ENCODE data around the gene PCF11. TPM values are rescaled to one million over a fixed set of nuclear protein-coding genes. Genes with fewer than 3 reads are reported as not detected.
A peak's percentile ranks its signal among the peaks of the same experiment; 100 is the strongest.
"Not testable (repeated sequence)": the region's sequence is repeated elsewhere in the genome, so short reads cannot be mapped to it uniquely, and the experiment has no call there.

PCF11 gene
- total RNA-seq, 2 experiments from 2014 or later = 50.3 to 54.1 TPM

DNA sequence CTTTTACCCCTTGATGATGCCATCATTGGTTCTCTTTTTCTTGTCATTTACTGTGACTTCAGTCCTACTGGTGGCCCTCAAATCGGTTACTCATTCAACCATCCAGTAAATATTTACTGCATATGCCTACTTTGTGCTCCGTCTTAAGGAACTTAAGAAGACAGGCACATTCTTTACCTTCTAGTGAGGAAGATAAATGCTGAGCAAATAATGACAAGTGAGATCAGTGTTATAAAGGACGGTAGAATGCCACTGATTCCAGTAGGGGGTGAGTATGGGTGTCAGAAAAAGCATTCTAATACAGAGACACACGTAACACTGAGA, 38.2 kb downstream of the PCF11 start:
- Mint-ChIP-seq H3K27ac (peak overlapping the region; percentile 95), H3K4me3 (peak overlapping the region; percentile 95), H3K9me3 (no peaks in the 10 kb centered on the region), H3K36me3 (ENCODE audit: low read depth) (peaks cover 17% of the 10 kb centered on the region), H3K27me3 (ENCODE audit: low read depth) (no peaks in the 10 kb centered on the region), H3K4me1 (ENCODE audit: low read depth) (peaks cover 44% of the 10 kb centered on the region)
- intact Hi-C loops (cut with micrococcal nuclease) = loop anchor here (2.0 kb wide), 1 partner anchor 56 kb away; no protein-coding TSS in a partner anchor
- DNase-seq = no peak
- CTCF ChIA-PET = interaction anchor here (1.0 kb wide), 1 partner anchor 36 kb away, joined by 3 read pairs; no protein-coding TSS in a partner anchor

DNA sequence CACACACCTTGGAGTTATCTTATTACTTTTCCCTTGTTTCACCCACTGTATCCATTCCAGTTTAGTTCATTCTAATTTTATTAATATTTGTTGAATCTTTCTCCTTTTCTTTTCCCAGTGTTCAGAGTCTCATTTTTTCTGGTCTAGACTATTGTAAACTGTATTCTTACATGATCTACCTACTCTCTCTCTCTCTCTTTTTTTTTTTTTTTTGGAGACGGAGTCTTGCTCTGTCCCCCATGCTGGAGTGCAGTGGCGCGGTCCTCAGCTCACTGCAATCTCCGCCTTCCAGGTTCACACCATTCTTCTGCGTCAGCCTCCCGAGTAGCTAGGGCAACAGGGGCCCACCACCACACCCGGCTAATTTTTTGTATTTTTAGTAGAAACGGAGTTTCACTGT, 38.7 kb downstream of the PCF11 start:
- CTCF ChIA-PET = interaction anchor here (0.6 to 1.0 kb wide), 2 partner anchors 37 to 434 kb away, joined by 3 to 5 read pairs; no protein-coding TSS in a partner anchor
- Mint-ChIP-seq H3K36me3 (ENCODE audit: low read depth) (peaks cover 18% of the 10 kb centered on the region), H3K4me1 (ENCODE audit: low read depth) (peaks cover 46% of the 10 kb centered on the region), H3K4me3 (no peak overlapping the region), H3K27ac (no peak overlapping the region), H3K27me3 (ENCODE audit: low read depth) (no peaks in the 10 kb centered on the region), H3K9me3 (no peaks in the 10 kb centered on the region)
- DNase-seq = no peak
- intact Hi-C loops (cut with micrococcal nuclease) = loop anchor here (2.0 kb wide), 1 partner anchor 55 kb away; no protein-coding TSS in a partner anchor

GRCh38 chr11:83200035-83200434, 43.1 kb downstream of the PCF11 start:
- H3K4me1 Mint-ChIP-seq (ENCODE audit: low read depth) = peaks cover 28% of the 10 kb centered on the region
- DNase-seq = no peak
- no peak overlapping the region for H3K27ac Mint-ChIP-seq
- no peak overlapping the region for H3K4me3 Mint-ChIP-seq
- no peaks in the 10 kb centered on the region for H3K27me3 Mint-ChIP-seq (ENCODE audit: low read depth)
- H3K36me3 Mint-ChIP-seq (ENCODE audit: low read depth) = peaks cover 11% of the 10 kb centered on the region
- CTCF ChIA-PET = interaction anchor here (0.6 to 1.1 kb wide), 2 partner anchors 44 to 467 kb away, joined by 3 to 4 read pairs; no protein-coding TSS in a partner anchor
- intact Hi-C loops (cut with micrococcal nuclease) = no loop called here
- H3K9me3 Mint-ChIP-seq = no peaks in the 10 kb centered on the region

DNA sequence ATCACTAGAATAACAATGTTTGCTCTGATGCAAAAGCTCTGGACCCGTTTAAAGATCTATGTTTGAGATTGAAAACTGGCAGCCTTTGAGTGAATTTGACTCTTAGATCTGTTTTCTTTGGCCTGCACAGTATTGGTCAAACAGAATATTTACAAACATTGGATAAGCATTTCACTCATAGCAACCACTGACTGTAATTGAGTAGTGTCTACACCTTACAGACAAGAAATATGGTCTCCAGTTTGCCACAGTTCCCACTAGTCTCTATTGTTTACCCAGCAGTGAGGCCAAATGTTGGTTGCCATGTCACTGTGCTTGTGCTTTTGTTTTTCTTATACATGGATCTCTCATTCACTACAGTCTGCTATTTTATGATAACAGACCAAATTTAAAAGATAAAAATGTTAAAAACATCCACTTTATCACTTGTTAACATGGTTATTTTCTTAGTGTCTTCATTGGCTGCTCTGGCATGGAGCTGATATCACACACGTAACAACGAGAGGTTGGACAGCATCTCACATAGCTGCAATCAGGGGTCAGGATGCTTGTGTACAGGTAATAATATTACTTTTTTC, 48.8 kb downstream of the PCF11 start:
- Mint-ChIP-seq H3K27ac (no peak overlapping the region), H3K4me1 (ENCODE audit: low read depth) (no peaks in the 10 kb centered on the region), H3K27me3 (ENCODE audit: low read depth) (no peaks in the 10 kb centered on the region), H3K4me3 (no peak overlapping the region), H3K36me3 (ENCODE audit: low read depth) (peaks cover 6% of the 10 kb centered on the region), H3K9me3 (no peaks in the 10 kb centered on the region)
- CTCF ChIA-PET = interaction anchor here (0.6 to 0.7 kb wide), 2 partner anchors 9 to 264 kb away, joined by 3 read pairs; no protein-coding TSS in a partner anchor
- intact Hi-C loops (cut with micrococcal nuclease) = no loop called here
- DNase-seq = no peak

GRCh38 chr11:83206221-83206620, 49.3 kb downstream of the PCF11 start:
- H3K4me1 Mint-ChIP-seq (ENCODE audit: low read depth) = no peaks in the 10 kb centered on the region
- no peaks in the 10 kb centered on the region for H3K27me3 Mint-ChIP-seq (ENCODE audit: low read depth)
- H3K27ac Mint-ChIP-seq = no peak overlapping the region
- no peak overlapping the region for H3K4me3 Mint-ChIP-seq
- CTCF ChIA-PET = interaction anchor here (0.6 to 0.7 kb wide), 2 partner anchors 10 to 264 kb away, joined by 3 read pairs; no protein-coding TSS in a partner anchor
- H3K36me3 Mint-ChIP-seq (ENCODE audit: low read depth) = peaks cover 6% of the 10 kb centered on the region
- intact Hi-C loops (cut with micrococcal nuclease) = no loop called here
- no peaks in the 10 kb centered on the region for H3K9me3 Mint-ChIP-seq
- no peak for DNase-seq

- H3K4me3 Mint-ChIP-seq; intact Hi-C loops (cut with micrococcal nuclease); H3K9me3 Mint-ChIP-seq; H3K27ac Mint-ChIP-seq; H3K27me3 Mint-ChIP-seq (ENCODE audit: low read depth); H3K4me1 Mint-ChIP-seq (ENCODE audit: low read depth); H3K36me3 Mint-ChIP-seq (ENCODE audit: low read depth); DNase-seq: not testable (repeated sequence)
- CTCF ChIA-PET = interaction anchor here (0.5 to 0.6 kb wide), 2 partner anchors 8 to 340 kb away, joined by 3 read pairs; no protein-coding TSS in a partner anchor
Measured at GRCh38 chr11:83206771-83207382, 49.9 kb downstream of the PCF11 start.

DNA sequence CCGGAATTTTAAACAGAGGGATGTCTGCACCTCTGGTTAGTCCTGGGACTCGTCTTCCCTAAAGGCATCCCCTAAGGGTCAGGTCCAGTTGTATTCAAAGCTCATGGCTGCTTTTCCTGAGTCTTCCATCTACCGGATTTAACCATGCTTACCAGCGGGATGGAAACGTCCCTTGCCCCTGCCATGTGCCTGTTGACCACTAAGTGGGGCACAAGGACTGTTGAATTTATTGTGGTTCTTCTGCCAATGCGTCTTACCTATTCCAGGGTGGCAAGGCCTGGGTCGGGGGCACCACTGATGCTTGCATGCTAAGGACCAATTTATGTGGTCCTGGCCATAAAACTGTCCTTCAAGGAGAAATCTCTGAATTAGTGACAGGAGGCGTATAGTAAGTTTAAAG, 62.2 kb downstream of the PCF11 start:
- DNase-seq = no peak
- H3K36me3 Mint-ChIP-seq (ENCODE audit: low read depth) = peaks cover 4% of the 10 kb centered on the region
- no peaks in the 10 kb centered on the region for H3K9me3 Mint-ChIP-seq
- intact Hi-C loops (cut with micrococcal nuclease) = no loop called here
- H3K27me3 Mint-ChIP-seq (ENCODE audit: low read depth) = no peaks in the 10 kb centered on the region
- no peak overlapping the region for H3K27ac Mint-ChIP-seq
- H3K4me3 Mint-ChIP-seq = no peak overlapping the region
- H3K4me1 Mint-ChIP-seq (ENCODE audit: low read depth) = no peaks in the 10 kb centered on the region
- CTCF ChIA-PET = no interaction called here

DNA sequence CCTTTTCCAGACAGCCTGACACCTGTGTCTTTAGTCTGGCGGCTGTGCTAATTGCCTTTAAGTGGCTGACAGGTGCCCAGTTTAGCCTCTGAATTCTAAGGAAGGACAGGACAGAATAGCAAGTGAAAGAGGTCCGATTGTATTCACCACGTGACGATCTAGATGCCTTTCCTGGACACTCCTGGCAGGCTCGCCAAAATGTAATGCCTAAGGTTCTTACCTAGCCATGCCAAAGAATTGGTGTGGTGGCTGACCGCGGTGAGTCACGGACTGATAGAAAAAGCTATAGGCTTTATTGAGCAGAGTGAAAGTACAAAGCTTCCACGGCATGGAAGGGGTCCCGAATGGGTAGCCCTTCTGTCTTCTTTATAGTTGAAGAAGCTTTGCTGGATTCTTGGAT, 63.3 kb downstream of the PCF11 start:
- intact Hi-C loops (cut with micrococcal nuclease) = no loop called here
- no peak overlapping the region for H3K4me3 Mint-ChIP-seq
- no peak overlapping the region for H3K27ac Mint-ChIP-seq
- no peaks in the 10 kb centered on the region for H3K9me3 Mint-ChIP-seq
- no peaks in the 10 kb centered on the region for H3K4me1 Mint-ChIP-seq (ENCODE audit: low read depth)
- peaks cover 1% of the 10 kb centered on the region for H3K36me3 Mint-ChIP-seq (ENCODE audit: low read depth)
- H3K27me3 Mint-ChIP-seq (ENCODE audit: low read depth) = no peaks in the 10 kb centered on the region
- CTCF ChIA-PET = no interaction called here
- DNase-seq = no peak

- DNase-seq = no peak
- no peaks in the 10 kb centered on the region for H3K27me3 Mint-ChIP-seq (ENCODE audit: low read depth)
- no peaks in the 10 kb centered on the region for H3K4me1 Mint-ChIP-seq (ENCODE audit: low read depth)
- H3K9me3 Mint-ChIP-seq = no peaks in the 10 kb centered on the region
- intact Hi-C loops (cut with micrococcal nuclease) = no loop called here
- no peak overlapping the region for H3K27ac Mint-ChIP-seq
- CTCF ChIA-PET = no interaction called here
- no peak overlapping the region for H3K4me3 Mint-ChIP-seq
- no peaks in the 10 kb centered on the region for H3K36me3 Mint-ChIP-seq (ENCODE audit: low read depth)
Measured at GRCh38 chr11:83221694-83222093, 64.8 kb downstream of the PCF11 start.

GRCh38 chr11:83222499-83222898, 65.6 kb downstream of the PCF11 start:
- Mint-ChIP-seq H3K27me3 (ENCODE audit: low read depth) (no peaks in the 10 kb centered on the region), H3K4me1 (ENCODE audit: low read depth) (no peaks in the 10 kb centered on the region), H3K36me3 (ENCODE audit: low read depth) (no peaks in the 10 kb centered on the region), H3K4me3 (no peak overlapping the region), H3K27ac (no peak overlapping the region), H3K9me3 (no peaks in the 10 kb centered on the region)
- CTCF ChIA-PET = interaction anchor here (1.9 to 2.4 kb wide), 2 partner anchors 27 to 29 kb away, joined by 5 to 8 read pairs; no protein-coding TSS in a partner anchor
- intact Hi-C loops (cut with micrococcal nuclease) = no loop called here
- no peak for DNase-seq

- CTCF ChIA-PET = interaction anchor here (0.6 to 2.4 kb wide), 3 partner anchors 26 to 356 kb away, joined by 3 to 8 read pairs (median 5); no protein-coding TSS in a partner anchor
- Mint-ChIP-seq H3K36me3 (ENCODE audit: low read depth) (no peaks in the 10 kb centered on the region), H3K4me3 (no peak overlapping the region), H3K27ac (no peak overlapping the region), H3K4me1 (ENCODE audit: low read depth) (no peaks in the 10 kb centered on the region), H3K9me3 (no peaks in the 10 kb centered on the region), H3K27me3 (ENCODE audit: low read depth) (no peaks in the 10 kb centered on the region)
- DNase-seq = no peak
- intact Hi-C loops (cut with micrococcal nuclease) = no loop called here
Measured at GRCh38 chr11:83223457-83223856, 66.5 kb downstream of the PCF11 start.

DNA sequence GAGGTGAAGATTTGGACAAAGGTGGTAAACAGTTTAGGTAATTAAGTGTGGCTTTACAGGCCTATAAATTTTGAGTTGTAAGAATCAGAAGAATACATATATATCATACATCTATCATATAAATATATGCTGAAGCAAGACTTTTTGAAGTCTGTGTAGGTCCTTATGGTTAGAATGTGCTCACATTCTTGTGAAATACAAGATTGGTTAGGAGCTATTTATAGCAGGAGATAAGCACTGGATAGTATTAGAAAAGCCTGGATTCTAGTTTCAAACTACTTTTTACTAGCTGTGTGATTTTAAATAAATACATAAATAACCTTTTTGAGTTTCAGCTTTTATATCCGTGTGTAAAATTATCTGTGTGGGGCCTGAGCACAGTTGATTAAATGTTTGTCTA, 78.9 kb downstream of the PCF11 start:
- no peaks in the 10 kb centered on the region for H3K27me3 Mint-ChIP-seq (ENCODE audit: low read depth)
- intact Hi-C loops (cut with micrococcal nuclease) = no loop called here
- no peak for DNase-seq
- no peaks in the 10 kb centered on the region for H3K36me3 Mint-ChIP-seq (ENCODE audit: low read depth)
- H3K9me3 Mint-ChIP-seq = no peaks in the 10 kb centered on the region
- H3K4me1 Mint-ChIP-seq (ENCODE audit: low read depth) = no peaks in the 10 kb centered on the region
- H3K4me3 Mint-ChIP-seq = no peak overlapping the region
- CTCF ChIA-PET = interaction anchor here (0.5 to 2.2 kb wide), 3 partner anchors 14 to 487 kb away, joined by 3 to 9 read pairs (median 4); no protein-coding TSS in a partner anchor
- H3K27ac Mint-ChIP-seq = no peak overlapping the region

All from activated naive CD4-positive, alpha-beta T cell treated with anti-CD3 and anti-CD28 coated beads for 36 hours (primary cell).